Body of pancreas (tissue), 4 donors: ENCODE measurements around the gene NEU3.

ENCODE experiments used
- POLR2A ChIP-seq, 3 donors: fragments of 450-650 bp; IDR thresholded peaks; one replicate each; pipeline ENCODE4 v1.6.1; 2016; ENCODE audit warnings: antibody characterized with exemption in 3 of 3, mild to moderate bottlenecking in 2 of 3
- TF ChIP-seq, protein P1 (sequence below), 7 experiments: fragments of 450-650 bp in 4 of 7; fragments of 200-600 bp in 3 of 7; sonication (generic) in 3 of 7; IDR thresholded peaks; one replicate each; pipeline ENCODE4 v1.5.1; 2016 to 2019; ENCODE audit warnings: antibody characterized with exemption in 7 of 7

DNA sequence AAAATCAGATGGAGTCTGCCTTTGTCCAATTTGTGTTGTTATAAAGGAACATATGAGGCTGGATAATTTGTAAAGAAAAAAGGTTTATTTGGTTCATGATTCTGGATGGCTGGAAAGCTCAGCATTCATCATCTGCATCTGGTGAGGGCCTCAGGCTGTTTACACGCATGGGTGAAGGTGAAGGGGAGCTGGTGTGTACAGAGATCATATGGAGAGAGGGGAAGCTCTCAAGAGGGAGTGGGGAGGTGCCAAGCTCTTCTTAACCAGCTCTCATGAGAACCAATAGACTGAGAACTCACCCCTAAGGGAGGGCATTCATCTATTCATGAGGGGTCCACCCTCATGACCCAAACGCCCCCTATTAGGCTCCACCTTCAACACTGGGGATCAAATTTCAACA, 40.0 kb downstream of the NEU3 start:
- no peak for TF ChIP-seq POLR2A (IDR thresholded peaks at IDR 0.05)
- TF ChIP-seq, protein P1, sequence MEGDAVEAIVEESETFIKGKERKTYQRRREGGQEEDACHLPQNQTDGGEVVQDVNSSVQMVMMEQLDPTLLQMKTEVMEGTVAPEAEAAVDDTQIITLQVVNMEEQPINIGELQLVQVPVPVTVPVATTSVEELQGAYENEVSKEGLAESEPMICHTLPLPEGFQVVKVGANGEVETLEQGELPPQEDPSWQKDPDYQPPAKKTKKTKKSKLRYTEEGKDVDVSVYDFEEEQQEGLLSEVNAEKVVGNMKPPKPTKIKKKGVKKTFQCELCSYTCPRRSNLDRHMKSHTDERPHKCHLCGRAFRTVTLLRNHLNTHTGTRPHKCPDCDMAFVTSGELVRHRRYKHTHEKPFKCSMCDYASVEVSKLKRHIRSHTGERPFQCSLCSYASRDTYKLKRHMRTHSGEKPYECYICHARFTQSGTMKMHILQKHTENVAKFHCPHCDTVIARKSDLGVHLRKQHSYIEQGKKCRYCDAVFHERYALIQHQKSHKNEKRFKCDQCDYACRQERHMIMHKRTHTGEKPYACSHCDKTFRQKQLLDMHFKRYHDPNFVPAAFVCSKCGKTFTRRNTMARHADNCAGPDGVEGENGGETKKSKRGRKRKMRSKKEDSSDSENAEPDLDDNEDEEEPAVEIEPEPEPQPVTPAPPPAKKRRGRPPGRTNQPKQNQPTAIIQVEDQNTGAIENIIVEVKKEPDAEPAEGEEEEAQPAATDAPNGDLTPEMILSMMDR (IDR thresholded peaks at IDR 0.05) = no peak
